Measurements from ENCODE around the gene HOXD4. TPM values are rescaled to one million over a fixed set of nuclear protein-coding genes. Genes with fewer than 3 reads are reported as not detected.

HOXD4 gene
- total and polyA plus RNA-seq, 3 donors from 2014 or later = 2.7 to 13.3 (median 11.5) TPM

DNA sequence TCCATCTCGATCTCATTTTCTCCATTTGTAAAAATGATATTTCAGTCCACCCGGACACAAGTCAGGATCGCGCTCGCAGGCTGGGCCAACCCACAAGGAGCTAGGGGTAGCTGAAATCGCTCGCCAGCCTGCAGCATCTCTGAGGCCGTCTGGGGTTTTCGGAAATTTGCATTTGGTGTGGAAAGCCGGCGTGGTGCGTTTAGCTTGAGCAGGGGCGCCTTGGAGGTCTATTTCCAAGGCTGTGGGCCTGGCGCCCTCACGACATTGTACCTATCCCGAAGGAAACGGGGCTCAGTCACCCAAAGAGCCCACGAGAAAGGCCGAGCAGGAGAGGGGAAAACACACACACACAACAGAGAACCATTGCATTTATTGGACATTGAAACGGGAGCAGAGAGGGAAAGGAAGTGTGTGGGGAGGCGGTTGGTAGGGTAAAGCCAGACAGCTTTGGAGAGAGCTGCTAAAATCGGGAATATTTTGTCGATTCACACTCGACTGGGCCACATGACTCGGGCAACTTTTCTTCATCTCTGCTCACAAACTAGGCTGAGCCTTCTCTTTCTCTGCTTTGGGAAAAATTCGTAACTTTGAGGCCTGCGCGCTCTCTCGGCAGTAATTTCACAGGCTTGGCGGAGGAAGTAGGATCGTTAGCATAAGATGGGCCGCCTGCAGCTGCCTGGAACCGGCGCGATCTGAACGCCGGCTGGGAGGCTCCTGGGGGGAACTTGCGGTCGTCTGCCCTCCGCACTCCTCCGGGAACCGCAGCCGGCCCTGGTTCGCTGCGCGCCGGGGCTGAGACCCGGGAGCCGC is 23.0 kb upstream of the HOXD4 start:
- Histone ChIP-seq H3K9me3 (no peaks in the 10 kb centered on the region), H3K27ac (peak overlapping the region; percentile 93 to 98), H3K4me3 (peak overlapping the region; percentile 81 to 85), H3K36me3 (ENCODE audit: low read depth, missing control alignments) (no peaks in the 10 kb centered on the region), H3K4me1 (peaks cover 12% of the 10 kb centered on the region), H3K27me3 (no peaks in the 10 kb centered on the region)
- DNase-seq = no peak
- 7 to 10% methylated on average over 48 to 49 of the region's 49 CpGs for WGBS, 2 donors
- intact Hi-C loops (cut with DNase I; ENCODE audit: low total_unique reads) = loop anchor here (10.0 kb wide), 1 partner anchor 1026 kb away; no protein-coding TSS in a partner anchor
- TF ChIP-seq POLR2A (IDR thresholded peaks at IDR 0.05) = no peak
- TF ChIP-seq, protein P1, sequence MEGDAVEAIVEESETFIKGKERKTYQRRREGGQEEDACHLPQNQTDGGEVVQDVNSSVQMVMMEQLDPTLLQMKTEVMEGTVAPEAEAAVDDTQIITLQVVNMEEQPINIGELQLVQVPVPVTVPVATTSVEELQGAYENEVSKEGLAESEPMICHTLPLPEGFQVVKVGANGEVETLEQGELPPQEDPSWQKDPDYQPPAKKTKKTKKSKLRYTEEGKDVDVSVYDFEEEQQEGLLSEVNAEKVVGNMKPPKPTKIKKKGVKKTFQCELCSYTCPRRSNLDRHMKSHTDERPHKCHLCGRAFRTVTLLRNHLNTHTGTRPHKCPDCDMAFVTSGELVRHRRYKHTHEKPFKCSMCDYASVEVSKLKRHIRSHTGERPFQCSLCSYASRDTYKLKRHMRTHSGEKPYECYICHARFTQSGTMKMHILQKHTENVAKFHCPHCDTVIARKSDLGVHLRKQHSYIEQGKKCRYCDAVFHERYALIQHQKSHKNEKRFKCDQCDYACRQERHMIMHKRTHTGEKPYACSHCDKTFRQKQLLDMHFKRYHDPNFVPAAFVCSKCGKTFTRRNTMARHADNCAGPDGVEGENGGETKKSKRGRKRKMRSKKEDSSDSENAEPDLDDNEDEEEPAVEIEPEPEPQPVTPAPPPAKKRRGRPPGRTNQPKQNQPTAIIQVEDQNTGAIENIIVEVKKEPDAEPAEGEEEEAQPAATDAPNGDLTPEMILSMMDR (IDR thresholded peaks at IDR 0.05) = no peak

DNA sequence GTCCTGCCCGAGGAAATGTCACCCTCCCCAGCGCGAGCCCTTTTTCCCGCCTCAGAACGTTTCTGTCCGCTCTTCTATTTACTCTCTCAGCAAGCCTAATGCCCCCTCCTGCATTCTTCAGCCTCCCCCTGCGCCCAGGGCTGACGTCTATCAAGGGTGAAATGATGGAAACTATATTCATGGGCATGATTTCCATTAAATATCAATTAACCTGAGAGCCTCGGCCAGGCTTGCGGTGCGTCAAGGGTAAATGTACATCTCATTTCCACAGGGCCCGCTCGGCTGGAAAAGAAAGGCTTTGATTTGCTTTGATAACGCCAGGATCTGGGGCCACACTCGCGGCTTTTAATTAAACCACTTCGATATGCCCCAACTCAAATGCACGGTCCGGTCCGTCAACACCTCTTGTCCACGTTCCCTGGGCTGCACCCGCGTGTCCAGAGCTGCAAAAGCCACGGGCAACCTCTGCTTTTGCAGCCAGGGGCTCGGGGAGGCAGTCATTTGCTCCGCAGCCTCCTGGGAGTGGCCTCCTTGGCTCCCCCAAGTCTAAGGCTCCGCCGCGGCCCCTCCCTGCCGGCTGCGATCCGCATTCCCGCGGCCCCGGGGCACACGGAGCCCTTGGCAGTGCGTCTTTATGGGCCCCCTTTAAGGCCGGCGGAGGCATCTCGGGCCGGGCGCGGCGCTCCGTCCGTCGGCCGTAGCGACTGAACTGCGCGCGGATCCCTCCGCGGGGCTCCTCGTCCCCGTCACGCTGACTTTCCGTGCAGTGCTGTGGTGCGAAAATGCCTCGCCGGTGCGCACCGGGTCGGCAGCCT is 22.2 kb upstream of the HOXD4 start, which contains the start of gene HOXD8:
Gene HOXD8 (plus strand): TSS at position 724 of the 815 bp plus-strand sequence. CDS start 662 bp downstream, outside the sequence.
- WGBS, 2 donors = 1% methylated on average over 28 to 40 of the region's 64 CpGs
- Histone ChIP-seq H3K27ac (peak within 1 kb of the TSS; percentile 93 to 98), H3K27me3 (no peaks in the 10 kb centered on the region), H3K4me3 (peak within 1 kb of the TSS; percentile 81 to 85), H3K4me1 (peaks cover 12% of the 10 kb centered on the region), H3K9me3 (no peaks in the 10 kb centered on the region), H3K36me3 (ENCODE audit: low read depth, missing control alignments) (no peaks in the 10 kb centered on the region)
- intact Hi-C loops (cut with DNase I; ENCODE audit: low total_unique reads) = loop anchor here (10.0 kb wide), 1 partner anchor 1026 kb away; no protein-coding TSS in a partner anchor
- DNase-seq = peak; percentile 91
- TF ChIP-seq, protein P1 (IDR thresholded peaks at IDR 0.05) = peak in 1 of 3 experiments; percentile 12
- TF ChIP-seq POLR2A (IDR thresholded peaks at IDR 0.05) = peak; percentile 44

DNA sequence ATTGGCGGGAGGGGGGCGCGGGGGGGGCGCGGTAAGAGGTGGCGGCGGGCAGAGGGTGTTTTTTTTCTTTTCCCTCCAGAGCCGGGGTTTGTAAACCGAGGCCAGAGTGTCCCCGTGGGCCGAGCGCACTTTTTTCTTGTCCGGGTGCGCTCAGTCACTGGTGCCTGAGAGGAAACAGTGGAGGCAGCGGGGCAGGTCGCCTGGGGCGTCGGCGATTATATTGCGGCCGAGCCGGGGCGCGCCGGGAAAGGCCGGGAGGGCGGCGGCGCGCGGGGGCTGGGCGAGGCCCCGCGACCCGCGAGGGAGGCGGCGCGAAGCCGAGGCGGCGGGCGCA is 21.6 kb upstream of the HOXD4 start:
- H3K4me1 ChIP-seq = peaks cover 15% of the 10 kb centered on the region
- no peaks in the 10 kb centered on the region for H3K36me3 ChIP-seq (ENCODE audit: low read depth, missing control alignments)
- peak overlapping the region; percentile 93 to 98 for H3K27ac ChIP-seq
- no peaks in the 10 kb centered on the region for H3K27me3 ChIP-seq
- WGBS, 2 donors = 0% methylated on average over 32 of the region's 43 CpGs; no CpG with 5 or more reads in 1 of the 2 donors
- intact Hi-C loops (cut with DNase I; ENCODE audit: low total_unique reads) = loop anchor here (5.0 to 10.0 kb wide), 2 partner anchors 508 to 1025 kb away; no protein-coding TSS in a partner anchor
- no peaks in the 10 kb centered on the region for H3K9me3 ChIP-seq
- peak overlapping the region; percentile 81 to 85 for H3K4me3 ChIP-seq
- DNase-seq = no peak
- TF ChIP-seq, protein P1 (IDR thresholded peaks at IDR 0.05) = no peak
- TF ChIP-seq POLR2A (IDR thresholded peaks at IDR 0.05) = no peak

DNA sequence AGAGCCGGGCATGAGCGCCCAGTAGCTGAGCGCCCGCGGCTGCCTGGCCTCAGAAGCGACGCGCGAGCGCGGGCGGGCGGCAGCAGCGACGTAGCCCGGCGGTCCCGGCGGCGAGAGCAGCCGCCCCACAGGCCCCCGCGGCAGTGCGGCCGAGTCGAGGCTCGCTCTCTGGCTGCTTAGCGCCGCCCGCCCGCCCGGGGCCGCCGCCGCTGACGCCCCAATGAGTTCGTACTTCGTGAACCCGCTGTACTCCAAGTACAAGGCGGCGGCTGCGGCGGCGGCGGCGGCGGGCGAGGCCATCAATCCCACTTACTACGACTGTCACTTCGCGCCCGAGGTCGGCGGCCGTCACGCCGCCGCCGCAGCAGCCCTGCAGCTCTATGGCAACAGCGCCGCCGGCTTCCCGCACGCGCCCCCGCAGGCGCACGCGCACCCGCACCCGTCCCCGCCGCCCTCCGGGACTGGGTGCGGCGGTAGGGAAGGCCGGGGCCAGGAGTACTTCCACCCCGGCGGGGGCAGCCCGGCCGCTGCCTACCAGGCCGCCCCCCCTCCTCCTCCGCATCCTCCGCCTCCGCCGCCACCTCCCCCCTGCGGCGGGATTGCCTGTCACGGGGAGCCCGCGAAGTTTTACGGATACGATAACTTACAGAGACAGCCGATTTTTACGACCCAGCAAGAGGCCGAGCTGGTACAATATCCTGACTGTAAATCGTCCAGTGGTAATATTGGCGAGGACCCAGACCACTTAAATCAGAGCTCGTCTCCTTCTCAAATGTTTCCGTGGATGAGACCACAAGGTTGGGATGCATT is 21.0 kb upstream of the HOXD4 start:
- intact Hi-C loops (cut with DNase I; ENCODE audit: low total_unique reads) = loop anchor here (5.0 kb wide), 1 partner anchor 507 kb away; no protein-coding TSS in a partner anchor
- TF ChIP-seq, protein P1 (IDR thresholded peaks at IDR 0.05) = no peak
- TF ChIP-seq POLR2A (IDR thresholded peaks at IDR 0.05) = no peak
- no peaks in the 10 kb centered on the region for H3K36me3 ChIP-seq (ENCODE audit: low read depth, missing control alignments)
- 1 to 2% methylated on average over 8 to 39 of the region's 100 CpGs for WGBS, 2 donors
- H3K27me3 ChIP-seq = no peaks in the 10 kb centered on the region
- DNase-seq = peak; percentile 74
- H3K4me3 ChIP-seq = peak overlapping the region; percentile 81 to 85
- H3K9me3 ChIP-seq = no peaks in the 10 kb centered on the region
- H3K27ac ChIP-seq = peak overlapping the region; percentile 93 to 98
- peaks cover 21% of the 10 kb centered on the region for H3K4me1 ChIP-seq
